Effector memory CD4-positive, alpha-beta T cell (primary cell): Measurements from ENCODE around the gene SNX3.

ENCODE experiments used
- DNase-seq, 3 donors: peaks; one replicate each; pipeline ENCODE4 v3.0.0-alpha.2; 2020
- H3K27ac ChIP-seq: 2 replicates; pipeline ENCODE4 v1.7.0; 2013; ENCODE audit warnings: mild to moderate bottlenecking, low read length, moderate library complexity; ENCODE audit not compliant: insufficient read depth, poor library complexity, severe bottlenecking
- H3K27me3 ChIP-seq: replicated peaks from 2 replicates; pipeline ENCODE4 v1.7.0; 2013; ENCODE audit warnings: mild to moderate bottlenecking, low read length; ENCODE audit not compliant: insufficient read depth, control insufficient read depth, poor library complexity, severe bottlenecking
- H3K36me3 ChIP-seq: 2 replicates; pipeline ENCODE4 v1.7.0; 2013; ENCODE audit warnings: mild to moderate bottlenecking, low read length, moderate library complexity; ENCODE audit not compliant: control insufficient read depth, insufficient read depth
- H3K4me1 ChIP-seq: 2 replicates; pipeline ENCODE4 v1.7.0; 2013; ENCODE audit warnings: low read length, mild to moderate bottlenecking; ENCODE audit not compliant: control insufficient read depth, insufficient read depth, poor library complexity, severe bottlenecking
- H3K4me3 ChIP-seq: 2 replicates; pipeline ENCODE4 v1.7.0; 2013; ENCODE audit warnings: low read length, low read depth, mild to moderate bottlenecking; ENCODE audit not compliant: insufficient read depth, poor library complexity, severe bottlenecking
- H3K9me3 ChIP-seq: 2 replicates; pipeline ENCODE4 v1.7.0; 2013; ENCODE audit warnings: mild to moderate bottlenecking, low read length, moderate library complexity; ENCODE audit not compliant: control insufficient read depth

Gene SNX3

GRCh38 chr6:108166664-108167448, 94.0 kb downstream of the SNX3 start:
- Histone ChIP-seq H3K9me3 (no peaks in the 10 kb centered on the region), H3K27me3 (peaks cover 79% of the 10 kb centered on the region), H3K27ac (no peak overlapping the region), H3K36me3 (no peaks in the 10 kb centered on the region), H3K4me1 (peaks cover 41% of the 10 kb centered on the region), H3K4me3 (no peak overlapping the region)
- DNase-seq, result no peak

GRCh38 chr6:108165714-108166663, 94.9 kb downstream of the SNX3 start, which contains the start of gene NR2E1:
TSS of gene NR2E1 (plus strand) at chr6:108166022. CDS start at chr6:108166766, 744 bp downstream.
- no peaks in the 10 kb centered on the region for H3K9me3 ChIP-seq
- no peaks in the 10 kb centered on the region for H3K36me3 ChIP-seq
- no peak within 1 kb of the TSS for H3K27ac ChIP-seq
- H3K27me3 ChIP-seq, result peaks cover 71% of the 10 kb centered on the region
- peaks cover 41% of the 10 kb centered on the region for H3K4me1 ChIP-seq
- no peak for DNase-seq
- no peak within 1 kb of the TSS for H3K4me3 ChIP-seq

- Histone ChIP-seq H3K9me3 (no peaks in the 10 kb centered on the region), H3K4me3 (no peak overlapping the region), H3K36me3 (no peaks in the 10 kb centered on the region), H3K27ac (no peak overlapping the region), H3K27me3 (peaks cover 70% of the 10 kb centered on the region), H3K4me1 (peaks cover 33% of the 10 kb centered on the region)
- DNase-seq, result no peak
Measured at GRCh38 chr6:108164815-108165706, 95.8 kb downstream of the SNX3 start.

- H3K9me3 ChIP-seq, result no peaks in the 10 kb centered on the region
- peaks cover 70% of the 10 kb centered on the region for H3K27me3 ChIP-seq
- no peaks in the 10 kb centered on the region for H3K36me3 ChIP-seq
- H3K4me1 ChIP-seq, result peaks cover 31% of the 10 kb centered on the region
- no peak overlapping the region for H3K4me3 ChIP-seq
- no peak for DNase-seq
- H3K27ac ChIP-seq, result no peak overlapping the region
Measured at GRCh38 chr6:108164543-108164814, 96.4 kb downstream of the SNX3 start.

- Histone ChIP-seq H3K27me3 (peaks cover 66% of the 10 kb centered on the region), H3K27ac (no peak overlapping the region), H3K4me1 (peaks cover 25% of the 10 kb centered on the region), H3K9me3 (no peaks in the 10 kb centered on the region), H3K36me3 (no peaks in the 10 kb centered on the region), H3K4me3 (no peak overlapping the region)
- no peak for DNase-seq
Measured at GRCh38 chr6:108163644-108164542, 96.9 kb downstream of the SNX3 start.

GRCh38 chr6:108163267-108163643, 97.6 kb downstream of the SNX3 start:
- Histone ChIP-seq H3K36me3 (no peaks in the 10 kb centered on the region), H3K4me3 (no peak overlapping the region), H3K27me3 (peaks cover 60% of the 10 kb centered on the region), H3K27ac (no peak overlapping the region), H3K9me3 (no peaks in the 10 kb centered on the region), H3K4me1 (peaks cover 19% of the 10 kb centered on the region)
- no peak for DNase-seq

GRCh38 chr6:108161724-108162282, 99.0 kb downstream of the SNX3 start:
- DNase-seq, result no peak
- Histone ChIP-seq H3K4me1 (peaks cover 16% of the 10 kb centered on the region), H3K27me3 (peaks cover 57% of the 10 kb centered on the region), H3K4me3 (no peak overlapping the region), H3K9me3 (no peaks in the 10 kb centered on the region), H3K27ac (no peak overlapping the region), H3K36me3 (no peaks in the 10 kb centered on the region)
